Mesendoderm (in vitro differentiated cells): Measurements from ENCODE around the gene ZNRF2.

Source experiments
- DNase-seq: peaks from one replicate; pipeline ENCODE4 v3.0.0; 2013
- H2AK5ac ChIP-seq: 2 replicates; pipeline ENCODE4 v1.6.1; 2013; ENCODE audit warnings: low read length, inconsistent platforms
- H2BK120ac ChIP-seq: 2 replicates; pipeline ENCODE4 v1.6.1; 2013; ENCODE audit warnings: low read depth, mild to moderate bottlenecking, low read length, moderate library complexity, mixed read lengths
- H2BK15ac ChIP-seq: replicated peaks from 2 replicates; pipeline ENCODE4 v1.6.1; 2013; ENCODE audit warnings: low read depth, mild to moderate bottlenecking, moderate library complexity
- H2BK5ac ChIP-seq: 2 replicates; pipeline ENCODE4 v1.6.1; 2013; ENCODE audit warnings: low read length, inconsistent platforms
- H3K18ac ChIP-seq: 2 replicates; pipeline ENCODE4 v1.6.1; 2013; ENCODE audit warnings: mild to moderate bottlenecking, low read length, mixed read lengths
- H3K23ac ChIP-seq: one replicate; pipeline ENCODE4 v1.6.1; 2013; ENCODE audit warnings: low read length
- H3K27ac ChIP-seq: 2 replicates; pipeline ENCODE4 v1.5.1; 2013; ENCODE audit warnings: low read depth, mild to moderate bottlenecking, inconsistent platforms, low read length, moderate library complexity
- H3K27me3 ChIP-seq: 2 replicates; pipeline ENCODE4 v1.6.1; 2013; ENCODE audit warnings: low read length, control low read depth, mild to moderate bottlenecking, inconsistent platforms; ENCODE audit not compliant: insufficient read depth, poor library complexity
- H3K36me3 ChIP-seq: 2 replicates; pipeline ENCODE4 v1.6.1; 2013; ENCODE audit warnings: low read length, inconsistent platforms; ENCODE audit not compliant: control insufficient read depth, insufficient read depth
- H3K4ac ChIP-seq: one replicate; pipeline ENCODE4 v1.6.1; 2013; ENCODE audit warnings: low read depth, mild to moderate bottlenecking, low read length, moderate library complexity
- H3K4me1 ChIP-seq: 2 replicates; pipeline ENCODE4 v1.6.1; 2013; ENCODE audit warnings: low read depth, low read length, inconsistent platforms; ENCODE audit not compliant: control insufficient read depth
- H3K4me2 ChIP-seq: 2 replicates; pipeline ENCODE4 v1.6.1; 2013; ENCODE audit warnings: low read length
- H3K4me3 ChIP-seq: 2 replicates; pipeline ENCODE4 v1.5.1; 2013; ENCODE audit warnings: mild to moderate bottlenecking, low read length
- H3K56ac ChIP-seq: one replicate; pipeline ENCODE4 v1.6.1; 2013; ENCODE audit warnings: low read length
- H3K79me1 ChIP-seq: 2 replicates; pipeline ENCODE4 v1.6.1; 2013; ENCODE audit warnings: low read length, inconsistent platforms
- H3K79me2 ChIP-seq: 2 replicates; pipeline ENCODE4 v1.6.1; 2013; ENCODE audit warnings: mild to moderate bottlenecking, low read length; ENCODE audit not compliant: control insufficient read depth, insufficient read depth
- H3K9ac ChIP-seq: 2 replicates; pipeline ENCODE4 v1.6.1; 2013; ENCODE audit warnings: low read length, inconsistent platforms
- H4K5ac ChIP-seq: one replicate; pipeline ENCODE4 v1.6.1; 2013; ENCODE audit warnings: low read length
- H4K8ac ChIP-seq: one replicate; pipeline ENCODE4 v1.6.1; 2013; ENCODE audit warnings: low read depth, mild to moderate bottlenecking, control low read depth, low read length, moderate library complexity
- WGBS: extraction: QIAGEN DNeasy Blood & Tissue Kit; methylation state at CpG from one replicate; pipeline ENCODE4 v1.1.7; 2013; ENCODE audit warnings: low lambda C conversion rate, missing lambda C conversion rate; ENCODE audit not compliant: insufficient coverage; ENCODE audit errors: extremely low coverage; 5-methylcytosine and 5-hydroxymethylcytosine counted together

The ZNRF2 gene

DNA sequence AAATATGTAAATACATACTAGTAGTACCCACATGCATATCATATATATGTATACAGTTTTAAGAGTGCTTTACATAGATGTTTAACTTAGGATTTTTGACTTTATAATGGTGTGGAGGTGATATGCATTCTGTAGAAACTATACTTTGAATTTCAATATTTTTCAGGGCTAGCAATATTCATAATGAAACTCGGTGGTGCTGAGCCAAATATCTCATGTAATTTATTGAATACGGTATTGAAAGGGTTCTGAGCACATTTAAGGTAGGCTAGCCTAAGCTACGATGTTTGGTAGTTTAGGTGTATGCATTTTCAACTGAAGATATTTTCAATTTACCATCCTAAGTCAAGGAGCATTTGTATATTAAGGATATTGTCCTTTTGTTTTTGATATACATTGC lies 36.0 kb downstream of the ZNRF2 start:
- Histone ChIP-seq H2BK5ac (no peak overlapping the region), H3K56ac (no peak overlapping the region), H2BK120ac (no peak overlapping the region), H3K23ac (no peak overlapping the region), H3K4me1 (peaks cover 3% of the 10 kb centered on the region), H3K4ac (no peak overlapping the region), H3K9ac (no peak overlapping the region), H3K79me1 (peaks cover 3% of the 10 kb centered on the region), H4K8ac (no peak overlapping the region), H2AK5ac (no peak overlapping the region), H3K36me3 (no peaks in the 10 kb centered on the region), H3K27me3 (no peaks in the 10 kb centered on the region), H2BK15ac (no peak overlapping the region), H3K27ac (no peak overlapping the region), H3K18ac (no peak overlapping the region), H3K79me2 (peaks cover 8% of the 10 kb centered on the region), H3K4me2 (no peak overlapping the region), H4K5ac (no peak overlapping the region), H3K4me3 (no peak overlapping the region)
- no peak for DNase-seq
- WGBS: no CpG with 5 or more reads among the region's 3 CpGs

DNA sequence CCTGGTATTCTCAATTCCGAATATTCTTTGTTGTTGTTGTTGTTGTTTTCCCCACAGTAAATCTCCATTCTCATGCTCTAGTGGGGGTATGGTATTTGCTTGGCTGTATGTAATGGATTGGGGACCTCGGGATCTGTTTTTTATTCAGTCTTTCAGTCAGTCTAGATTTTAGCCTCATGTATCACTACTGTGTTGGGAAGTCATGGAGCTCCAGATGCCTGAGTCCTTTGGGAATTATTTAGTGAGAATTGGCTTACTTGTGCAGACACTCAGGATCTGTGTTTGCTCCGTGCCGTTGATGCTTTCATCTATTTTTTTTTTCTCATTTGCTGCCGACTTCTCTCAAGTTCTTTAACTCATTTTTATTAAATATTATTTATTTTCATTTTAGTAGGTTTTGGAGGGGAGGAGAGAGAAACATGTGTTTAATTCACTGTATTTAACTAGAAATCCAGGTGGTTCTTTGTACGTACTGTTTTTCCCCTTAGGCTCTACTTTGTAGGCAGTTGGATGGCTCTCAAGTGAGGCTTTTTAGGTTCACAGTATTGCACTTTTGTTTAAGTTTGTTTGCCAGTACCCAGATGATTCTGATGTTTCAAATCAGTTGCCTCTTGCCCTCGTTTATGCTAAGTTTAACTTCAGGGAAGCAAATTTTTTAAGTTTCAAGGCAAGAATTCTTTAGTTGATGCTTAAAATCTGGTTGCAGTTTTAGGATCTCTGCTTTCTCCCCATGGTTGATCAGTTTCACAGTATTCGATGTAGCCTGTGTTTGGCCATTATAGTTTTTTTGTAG lies 36.9 kb downstream of the ZNRF2 start:
- Histone ChIP-seq H3K4me3 (no peak overlapping the region), H4K8ac (peak overlapping the region; percentile 28), H3K4me1 (peaks cover 3% of the 10 kb centered on the region), H2BK15ac (no peak overlapping the region), H3K9ac (no peak overlapping the region), H3K79me2 (peaks cover 8% of the 10 kb centered on the region), H2BK120ac (no peak overlapping the region), H3K4me2 (no peak overlapping the region), H3K27ac (no peak overlapping the region), H3K4ac (no peak overlapping the region), H3K36me3 (no peaks in the 10 kb centered on the region), H3K23ac (no peak overlapping the region), H3K27me3 (no peaks in the 10 kb centered on the region), H3K79me1 (peaks cover 3% of the 10 kb centered on the region), H2AK5ac (no peak overlapping the region), H3K56ac (no peak overlapping the region), H3K18ac (no peak overlapping the region), H4K5ac (no peak overlapping the region), H2BK5ac (no peak overlapping the region)
- DNase-seq: peak; percentile 22
- WGBS: no CpG with 5 or more reads among the region's 8 CpGs

DNA sequence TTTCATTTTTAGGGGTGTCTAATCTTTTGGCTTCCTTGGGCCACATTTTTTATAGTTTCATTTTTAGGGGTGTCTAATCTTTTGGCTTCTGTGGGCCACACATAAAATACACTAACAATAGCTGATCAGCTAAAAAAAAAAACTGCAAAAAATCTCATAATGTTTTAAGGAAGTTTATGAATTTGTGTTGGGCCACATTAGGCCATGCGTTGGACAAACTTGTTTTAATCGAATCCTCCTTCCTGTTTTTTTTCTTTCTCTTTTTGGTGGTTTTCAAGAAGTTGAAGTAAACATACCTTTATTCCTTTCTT lies 37.4 kb downstream of the ZNRF2 start:
- H3K27ac ChIP-seq: no peak overlapping the region

DNA sequence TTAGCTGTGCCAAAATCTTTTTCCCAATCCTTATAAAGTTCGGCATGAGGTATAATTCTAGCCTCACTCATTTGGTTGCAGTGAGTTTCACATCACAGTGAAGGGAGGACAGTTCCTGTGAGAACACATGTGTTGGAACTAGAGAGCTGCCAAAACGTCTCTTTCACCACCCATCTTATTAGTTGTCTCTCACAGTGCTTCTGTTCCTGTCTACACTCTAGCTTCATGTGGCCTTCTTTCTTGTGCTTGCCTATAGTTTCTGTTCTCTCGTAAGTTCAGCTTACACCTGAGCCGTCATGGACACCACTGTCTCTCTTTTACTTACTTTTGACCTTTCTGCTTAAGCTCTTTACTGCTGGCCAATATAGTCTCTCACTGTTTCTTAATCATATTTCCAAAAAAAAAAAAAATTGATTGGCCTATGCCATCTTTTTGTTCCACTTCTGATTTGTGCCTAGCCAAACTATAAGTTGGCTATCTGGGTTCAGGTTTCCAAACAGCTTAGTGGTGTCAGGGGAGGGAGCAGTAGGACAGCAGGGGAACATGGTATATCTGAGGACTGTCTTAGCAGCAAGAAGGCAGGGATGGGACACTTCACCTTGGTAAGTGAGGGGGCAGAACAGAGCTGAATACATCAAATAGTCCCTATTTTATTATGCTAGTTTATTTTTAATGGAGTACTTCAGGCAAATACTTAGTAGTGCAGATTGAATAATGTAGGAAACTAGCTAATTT lies 38.0 kb downstream of the ZNRF2 start:
- H3K27ac ChIP-seq: no peak overlapping the region
- H4K8ac ChIP-seq: no peak overlapping the region
- H3K4me3 ChIP-seq: no peak overlapping the region
- H3K4me1 ChIP-seq: peaks cover 3% of the 10 kb centered on the region
- no peak overlapping the region for H2BK120ac ChIP-seq
- H3K4ac ChIP-seq: no peak overlapping the region
- H3K79me2 ChIP-seq: peaks cover 6% of the 10 kb centered on the region
- H3K79me1 ChIP-seq: peaks cover 3% of the 10 kb centered on the region
- H3K23ac ChIP-seq: no peak overlapping the region
- no peak overlapping the region for H3K56ac ChIP-seq
- no peak overlapping the region for H2BK15ac ChIP-seq
- no peak overlapping the region for H3K18ac ChIP-seq
- H2BK5ac ChIP-seq: no peak overlapping the region
- no peak overlapping the region for H3K4me2 ChIP-seq
- no peak overlapping the region for H3K9ac ChIP-seq
- DNase-seq: peak; percentile 37
- WGBS: no CpG with 5 or more reads among the region's 4 CpGs
- no peaks in the 10 kb centered on the region for H3K36me3 ChIP-seq
- no peak overlapping the region for H2AK5ac ChIP-seq
- H4K5ac ChIP-seq: no peak overlapping the region
- no peaks in the 10 kb centered on the region for H3K27me3 ChIP-seq

More for the DNA sequence above, 37.4 kb downstream of the ZNRF2 start:
- Histone ChIP-seq H2BK15ac (no peak overlapping the region), H3K4me2 (no peak overlapping the region), H3K18ac (no peak overlapping the region), H3K23ac (no peak overlapping the region), H3K27me3 (no peaks in the 10 kb centered on the region), H4K8ac (no peak overlapping the region), H3K79me2 (peaks cover 8% of the 10 kb centered on the region), H3K36me3 (no peaks in the 10 kb centered on the region), H3K4me3 (no peak overlapping the region), H2AK5ac (no peak overlapping the region), H3K9ac (no peak overlapping the region), H3K4me1 (peaks cover 3% of the 10 kb centered on the region), H3K4ac (no peak overlapping the region), H3K79me1 (peaks cover 3% of the 10 kb centered on the region), H3K56ac (no peak overlapping the region), H4K5ac (no peak overlapping the region), H2BK120ac (no peak overlapping the region), H2BK5ac (no peak overlapping the region)
- DNase-seq: no peak
- no CpG with 5 or more reads among the region's 2 CpGs for WGBS

DNA sequence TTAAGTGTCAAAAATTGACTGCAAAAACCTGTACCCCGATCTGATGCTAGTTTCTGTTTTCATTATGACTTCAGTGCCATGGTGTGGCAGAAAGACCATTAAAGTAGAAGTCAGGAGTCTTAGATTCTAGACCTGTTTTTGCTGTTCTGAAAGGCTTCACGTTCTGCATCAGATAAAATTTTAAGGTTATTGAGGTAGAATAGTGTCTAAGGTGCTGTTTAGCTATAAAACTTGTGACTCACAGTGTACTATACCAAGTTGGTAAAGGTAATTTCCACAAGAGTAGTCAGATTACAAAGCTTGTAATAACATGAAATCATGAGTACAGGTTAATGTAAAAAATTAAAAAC lies 38.6 kb downstream of the ZNRF2 start:
- H3K56ac ChIP-seq: no peak overlapping the region
- no peak overlapping the region for H3K4me2 ChIP-seq
- no peak overlapping the region for H3K27ac ChIP-seq
- H3K36me3 ChIP-seq: no peaks in the 10 kb centered on the region
- no peak overlapping the region for H4K5ac ChIP-seq
- peaks cover 6% of the 10 kb centered on the region for H3K79me2 ChIP-seq
- H2BK5ac ChIP-seq: no peak overlapping the region
- H3K4ac ChIP-seq: no peak overlapping the region
- no peak overlapping the region for H3K23ac ChIP-seq
- H3K4me1 ChIP-seq: peaks cover 3% of the 10 kb centered on the region
- H3K4me3 ChIP-seq: no peak overlapping the region
- peaks cover 3% of the 10 kb centered on the region for H3K79me1 ChIP-seq
- H2BK120ac ChIP-seq: no peak overlapping the region
- no CpG with 5 or more reads among the region's 2 CpGs for WGBS
- no peak overlapping the region for H3K18ac ChIP-seq
- H3K9ac ChIP-seq: no peak overlapping the region
- no peak overlapping the region for H2AK5ac ChIP-seq
- no peak overlapping the region for H2BK15ac ChIP-seq
- H4K8ac ChIP-seq: no peak overlapping the region
- DNase-seq: no peak
- no peaks in the 10 kb centered on the region for H3K27me3 ChIP-seq
